Measurements from ENCODE around the gene NOC4L. TPM values are rescaled to one million over a fixed set of nuclear protein-coding genes. Genes with fewer than 3 reads are reported as not detected.

The NOC4L gene
- polyA plus RNA-seq, 3 donors = 7.3 to 18.0 (median 17.9) TPM

DNA sequence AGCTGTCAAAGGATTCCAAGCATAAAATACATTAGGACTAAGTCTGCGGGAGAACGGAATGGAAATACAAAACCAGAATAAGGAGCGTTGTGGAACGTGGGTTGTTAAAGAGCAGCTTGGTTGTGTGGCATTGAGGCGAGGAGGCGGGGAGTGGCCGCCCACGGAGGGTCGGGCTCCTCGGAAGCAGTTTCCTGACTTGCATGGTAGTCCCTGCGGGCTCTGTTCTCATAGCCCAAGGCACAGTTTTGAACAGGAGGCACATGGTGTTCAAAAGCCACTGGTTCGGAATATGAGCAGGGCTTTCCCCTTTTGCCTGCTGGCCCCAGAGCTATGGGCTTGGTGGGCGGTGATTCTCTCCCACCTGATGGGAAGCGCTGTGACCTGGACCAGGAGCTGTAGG is 12.3 kb upstream of the NOC4L start:
- Mint-ChIP-seq H3K9me3 (peaks cover 0 to 11% (median 2%) of the 10 kb centered on the region in 7 donors), H3K4me3 (no peak overlapping the region), H3K36me3 (peaks cover 13 to 17% of the 10 kb centered on the region in 2 donors), H3K4me1 (no peaks in the 10 kb centered on the region), H3K27me3 (ENCODE audit: low read depth in 3 of 3) (peaks cover 0 to 5% (median 0%) of the 10 kb centered on the region in 3 donors), H3K27ac (no peak overlapping the region)
- no peaks in the 10 kb centered on the region for H3K9me3 ChIP-seq (replicated peaks in 1 of 2; ENCODE audit: control insufficient read depth in 1 of 2, insufficient read depth in 1 of 2, low read length in 2 of 2)
- no peak for DNase-seq
- H3K79me2 ChIP-seq (ENCODE audit: insufficient read depth, low read length) = no peaks in the 10 kb centered on the region
- no peak overlapping the region for H3K27ac ChIP-seq (ENCODE audit: low read depth in 1 of 2, low read length in 2 of 2)
- H2AFZ ChIP-seq (ENCODE audit: insufficient read depth, low read depth, low read length, poor library complexity, severe bottlenecking) = no peak overlapping the region
- no peaks in the 10 kb centered on the region for H3K4me1 ChIP-seq (ENCODE audit: control insufficient read depth in 1 of 2, insufficient read depth in 2 of 2, low read length in 2 of 2)
- peaks cover 7 to 12% of the 10 kb centered on the region in 2 donors for H3K36me3 ChIP-seq (replicated peaks in 1 of 2; ENCODE audit: control insufficient read depth in 1 of 2, insufficient read depth in 2 of 2, low read length in 2 of 2)
- H3K9ac ChIP-seq (ENCODE audit: insufficient read depth, low read length, poor library complexity, severe bottlenecking) = no peak overlapping the region
- H3K4me2 ChIP-seq (replicated peaks; ENCODE audit: extremely low read depth, low read length, poor library complexity, severe bottlenecking) = no peak overlapping the region
- no peak overlapping the region for H3K4me3 ChIP-seq (replicated peaks in 1 of 3; ENCODE audit: low read depth in 2 of 3, low read length in 3 of 3)
- 98% methylated on average over 14 of the region's 14 CpGs for WGBS (ENCODE audit: insufficient coverage)
- no peaks in the 10 kb centered on the region for H3K27me3 ChIP-seq (ENCODE audit: control insufficient read depth in 2 of 2, insufficient read depth in 2 of 2, low read length in 2 of 2)
- no peak for TF ChIP-seq CTCF (IDR thresholded peaks at IDR 0.05)
- intact Hi-C loops (cut with micrococcal nuclease) = no loop called here
- no peaks in the 10 kb centered on the region for H4K20me1 ChIP-seq (ENCODE audit: insufficient read depth, low read length)

- DNase-seq = no peak
- Histone ChIP-seq H3K9me3 (replicated peaks in 1 of 2; ENCODE audit: control insufficient read depth in 1 of 2, insufficient read depth in 1 of 2, low read length in 2 of 2) (no peaks in the 10 kb centered on the region), H4K20me1 (ENCODE audit: insufficient read depth, low read length) (no peaks in the 10 kb centered on the region), H3K4me1 (ENCODE audit: control insufficient read depth in 1 of 2, insufficient read depth in 2 of 2, low read length in 2 of 2) (no peaks in the 10 kb centered on the region), H3K27me3 (ENCODE audit: control insufficient read depth in 2 of 2, insufficient read depth in 2 of 2, low read length in 2 of 2) (no peaks in the 10 kb centered on the region), H3K27ac (ENCODE audit: low read depth in 1 of 2, low read length in 2 of 2) (no peak overlapping the region), H2AFZ (ENCODE audit: insufficient read depth, low read depth, low read length, poor library complexity, severe bottlenecking) (no peak overlapping the region), H3K36me3 (replicated peaks in 1 of 2; ENCODE audit: control insufficient read depth in 1 of 2, insufficient read depth in 2 of 2, low read length in 2 of 2) (peaks cover 0 to 3% of the 10 kb centered on the region in 2 donors), H3K4me3 (replicated peaks in 1 of 3; ENCODE audit: low read depth in 2 of 3, low read length in 3 of 3) (no peak overlapping the region), H3K4me2 (replicated peaks; ENCODE audit: extremely low read depth, low read length, poor library complexity, severe bottlenecking) (no peak overlapping the region), H3K9ac (ENCODE audit: insufficient read depth, low read length, poor library complexity, severe bottlenecking) (no peak overlapping the region), H3K79me2 (ENCODE audit: insufficient read depth, low read length) (no peaks in the 10 kb centered on the region)
- WGBS (ENCODE audit: insufficient coverage) = 94% methylated on average over 32 of the region's 39 CpGs
- H3K27ac Mint-ChIP-seq = no peak overlapping the region
- H3K27me3 Mint-ChIP-seq (ENCODE audit: low read depth in 3 of 3) = peaks cover 0 to 5% (median 0%) of the 10 kb centered on the region in 3 donors
- H3K4me1 Mint-ChIP-seq = no peaks in the 10 kb centered on the region
- no peak overlapping the region for H3K4me3 Mint-ChIP-seq
- intact Hi-C loops (cut with micrococcal nuclease) = no loop called here
- peaks cover 0 to 11% (median 1%) of the 10 kb centered on the region in 7 donors for H3K9me3 Mint-ChIP-seq
- no peak for TF ChIP-seq CTCF (IDR thresholded peaks at IDR 0.05)
- H3K36me3 Mint-ChIP-seq = peaks cover 8 to 12% of the 10 kb centered on the region in 2 donors
Observed at GRCh38 chr12:132132609-132133430, 11.4 kb upstream of the NOC4L start.

Data from CD14-positive monocyte (primary cell).